Left ventricle myocardium inferior (tissue), 1 donor: ENCODE measurements around the gene PLAAT3. TPM values are rescaled to one million over a fixed set of nuclear protein-coding genes. Genes with fewer than 3 reads are reported as not detected.
A peak's percentile ranks its signal among the peaks of the same experiment; 100 is the strongest.
"Not testable (repeated sequence)": the region's sequence is repeated elsewhere in the genome, so short reads cannot be mapped to it uniquely, and the experiment has no call there.

Source experiments
- DNase-seq: peaks from one replicate; pipeline ENCODE4 v3.0.0-alpha.2; 2020
- H3K27ac ChIP-seq: fragments of 200-600 bp; replicated peaks from 2 replicates; pipeline ENCODE4 v1.8.0; 2021
- H3K27me3 ChIP-seq: fragments of 200-600 bp; 2 replicates; pipeline ENCODE4 v1.8.0; 2021; ENCODE audit warnings: low read depth
- H3K36me3 ChIP-seq: fragments of 200-600 bp; 2 replicates; pipeline ENCODE4 v1.8.0; 2021
- H3K4me1 ChIP-seq: fragments of 200-600 bp; 2 replicates; pipeline ENCODE4 v1.8.0; 2021
- H3K4me3 ChIP-seq: fragments of 200-600 bp; 2 replicates; pipeline ENCODE4 v1.8.0; 2021; ENCODE audit warnings: mild to moderate bottlenecking, moderate library complexity
- H3K9me3 ChIP-seq: fragments of 200-600 bp; replicated peaks from 2 replicates; pipeline ENCODE4 v1.8.0; 2021
- CTCF ChIP-seq: fragments of 200-600 bp; IDR thresholded peaks from 2 replicates; pipeline ENCODE4 v1.8.0; 2021; ENCODE audit warnings: antibody characterized with exemption, mild to moderate bottlenecking, borderline replicate concordance
- intact Hi-C: fragments of 100-400 bp; cut with micrococcal nuclease; formaldehyde crosslinking; loops from one replicate; pipeline ENCODE4 v1.11.0; 2022
- total RNA-seq: library from RNA; stranded (reverse); fragmentation: NEBNext Ultra II Directional; extraction: Animal tissue kit (Norgen Biotek cat#: 25700); gene quantifications from one replicate; pipeline ENCODE4 v1.2.1, GENCODE V29; 2021
- donor health status: DM: no; HTN: yes; CAD: no; lungs with severe emphysema.

Gene PLAAT3
- total RNA-seq, 1 donor from 2014 or later: 144 TPM

- Histone ChIP-seq H3K4me1 (peaks cover 3% of the 10 kb centered on the region), H3K27me3 (no peaks in the 10 kb centered on the region), H3K27ac (no peak overlapping the region), H3K36me3 (peaks cover 5% of the 10 kb centered on the region), H3K9me3 (no peaks in the 10 kb centered on the region), H3K4me3 (no peak overlapping the region)
- intact Hi-C loops: no loop called here
- no peak for TF ChIP-seq CTCF
- no peak for DNase-seq
These were observed 64.8 kb downstream of the PLAAT3 start for GRCh38 chr11:63549411-63549810.

DNA sequence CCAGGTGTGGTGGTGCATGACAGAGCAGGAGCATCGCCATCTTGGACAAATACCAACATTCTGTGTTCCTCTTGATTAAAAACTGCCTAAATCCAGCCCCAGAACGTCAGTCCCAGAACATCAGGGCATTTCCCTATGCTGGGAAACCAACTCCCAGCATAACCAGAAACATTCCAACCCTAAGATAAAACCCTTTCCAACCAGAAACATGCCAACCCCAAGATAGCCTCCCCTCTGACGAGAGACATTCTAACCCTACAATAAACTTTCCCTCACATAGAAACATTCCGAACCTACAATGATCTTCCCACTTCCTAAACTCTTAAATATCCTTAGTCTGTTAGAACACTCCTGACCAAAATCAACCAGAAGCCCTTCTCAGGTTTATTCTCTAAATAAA lies 66.1 kb downstream of the PLAAT3 start:
- H3K27ac ChIP-seq: peak overlapping the region; percentile 4
- no peak overlapping the region for H3K4me3 ChIP-seq
- H3K9me3 ChIP-seq: no peaks in the 10 kb centered on the region
- TF ChIP-seq CTCF: no peak
- intact Hi-C loops: no loop called here
- no peaks in the 10 kb centered on the region for H3K27me3 ChIP-seq
- H3K4me1 ChIP-seq: peaks cover 3% of the 10 kb centered on the region
- no peak for DNase-seq
- H3K36me3 ChIP-seq: peaks cover 5% of the 10 kb centered on the region

GRCh38 chr11:63547061-63547460 lies 67.2 kb downstream of the PLAAT3 start:
- Histone ChIP-seq H3K4me1 (peaks cover 3% of the 10 kb centered on the region), H3K4me3 (no peak overlapping the region), H3K9me3 (no peaks in the 10 kb centered on the region), H3K27me3 (no peaks in the 10 kb centered on the region), H3K27ac (no peak overlapping the region), H3K36me3 (peaks cover 5% of the 10 kb centered on the region)
- no peak for TF ChIP-seq CTCF
- DNase-seq: no peak
- intact Hi-C loops: no loop called here

- peaks cover 4% of the 10 kb centered on the region for H3K4me1 ChIP-seq
- TF ChIP-seq CTCF: no peak
- intact Hi-C loops: no loop called here
- DNase-seq: no peak
- no peaks in the 10 kb centered on the region for H3K9me3 ChIP-seq
- H3K4me3 ChIP-seq: no peak overlapping the region
- no peak overlapping the region for H3K27ac ChIP-seq
- peaks cover 5% of the 10 kb centered on the region for H3K36me3 ChIP-seq
- no peaks in the 10 kb centered on the region for H3K27me3 ChIP-seq
These were observed 70.5 kb downstream of the PLAAT3 start for GRCh38 chr11:63543711-63544110.

DNA sequence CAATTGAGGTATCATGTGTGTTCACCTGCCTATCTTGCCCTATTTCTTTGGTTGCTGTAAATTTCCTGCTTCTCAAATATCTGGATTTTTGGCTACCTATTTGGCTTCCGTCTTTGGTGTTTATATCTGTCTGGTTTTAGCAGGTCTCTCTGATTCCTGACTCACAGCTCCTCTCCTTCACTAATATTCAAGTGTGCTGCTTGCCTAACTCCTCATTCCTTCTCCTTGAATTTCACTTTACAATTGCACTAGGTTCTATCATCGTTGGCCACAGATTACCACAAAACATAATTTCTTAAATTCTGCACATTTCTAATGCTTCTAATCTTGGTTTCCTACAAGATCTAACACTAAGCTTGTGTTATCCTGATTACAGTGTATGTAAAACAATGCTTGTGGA lies 71.7 kb downstream of the PLAAT3 start:
- H3K36me3 ChIP-seq, intact Hi-C loops: not testable (repeated sequence)
- peaks cover 14% of the 10 kb centered on the region for H3K4me1 ChIP-seq

GRCh38 chr11:63537293-63538101 lies 76.7 kb downstream of the PLAAT3 start:
- peak; percentile 65 for DNase-seq
- no peaks in the 10 kb centered on the region for H3K27me3 ChIP-seq
- peak overlapping the region; percentile 92 for H3K27ac ChIP-seq
- peak overlapping the region; percentile 64 for H3K4me3 ChIP-seq
- TF ChIP-seq CTCF: no peak
- intact Hi-C loops: no loop called here
- no peaks in the 10 kb centered on the region for H3K36me3 ChIP-seq
- no peaks in the 10 kb centered on the region for H3K9me3 ChIP-seq
- H3K4me1 ChIP-seq: peaks cover 32% of the 10 kb centered on the region

More for the DNA sequence above, 71.7 kb downstream of the PLAAT3 start:
- H3K27me3 ChIP-seq, H3K4me3 ChIP-seq, H3K9me3 ChIP-seq, DNase-seq, H3K27ac ChIP-seq: not testable (repeated sequence)
